GM12878 (cell line): ENCODE data around the gene TEKT3.

Experiments
- BHLHE40 ChIP-seq, 2 experiments: fragments of 450-650 bp in 1 of 2; IDR thresholded peaks; 2 replicates each; pipeline ENCODE4 v1.6.1; 2011 to 2017; ENCODE audit warnings: low read depth in 2 of 2, borderline replicate concordance in 1 of 2, improper control_type of control experiment in 1 of 2, low read length in 1 of 2, mild to moderate bottlenecking in 1 of 2
- CEBPB ChIP-seq, 2 experiments: fragments of 150-350 bp in 1 of 2; IDR thresholded peaks; 2 replicates each; pipeline ENCODE4 v1.6.1; 2012 to 2014; ENCODE audit warnings: low read depth in 2 of 2, low read length in 2 of 2, borderline replicate concordance in 1 of 2, inconsistent platforms in 1 of 2
- EZH2 ChIP-seq: IDR thresholded peaks from 2 replicates; pipeline ENCODE4 v1.6.1; 2012; ENCODE audit warnings: low read depth, mild to moderate bottlenecking, control low read depth, inconsistent platforms, low read length, borderline replicate concordance; ENCODE audit not compliant: control insufficient read depth
- MEF2A ChIP-seq: IDR thresholded peaks from 2 replicates; pipeline ENCODE4 v1.6.1; 2011; ENCODE audit warnings: low read depth, mild to moderate bottlenecking, low read length, moderate library complexity; ENCODE audit not compliant: insufficient read depth
- NR2F1 ChIP-seq: fragments of 450-650 bp; conservative IDR thresholded peaks from 2 replicates; pipeline ENCODE4 v1.6.1; 2017; ENCODE audit warnings: mild to moderate bottlenecking
- POLR2A ChIP-seq: IDR thresholded peaks from 2 replicates; pipeline ENCODE4 v1.6.1; 2011; ENCODE audit warnings: low read depth, mild to moderate bottlenecking, low read length
- POU2F2 ChIP-seq: IDR thresholded peaks from 3 replicates; pipeline ENCODE4 v1.6.1; 2011; ENCODE audit warnings: low read depth, mild to moderate bottlenecking, low read length, borderline replicate concordance
- RB1 ChIP-seq: fragments of 450-650 bp; formaldehyde crosslinking; IDR thresholded peaks from 2 replicates; pipeline ENCODE4 v1.6.1; 2017; ENCODE audit warnings: mild to moderate bottlenecking, borderline replicate concordance
- RFX5 ChIP-seq: IDR thresholded peaks from 2 replicates; pipeline ENCODE4 v1.6.1; 2011; ENCODE audit warnings: low read depth, low read length, improper control_type of control experiment
- SMAD5 ChIP-seq: IDR thresholded peaks from 2 replicates; pipeline ENCODE4 v1.6.1; 2016; ENCODE audit warnings: antibody characterized with exemption, low read depth
- TF ChIP-seq, protein P1 (sequence below), 3 experiments: IDR thresholded peaks in 2 of 3; conservative IDR thresholded peaks in 1 of 3; 2 replicates each; pipeline ENCODE4 v1.5.1; 2011; ENCODE audit warnings: low read depth in 3 of 3, low read length in 3 of 3, mild to moderate bottlenecking in 3 of 3, control low read depth in 2 of 3, moderate library complexity in 2 of 3, inconsistent platforms in 1 of 3, mixed read lengths in 1 of 3; ENCODE audit not compliant: control insufficient read depth in 2 of 3, insufficient read depth in 1 of 3; ENCODE audit errors: extremely low read depth in 1 of 3
- TF ChIP-seq, protein P2 (sequence below): fragments of 450-650 bp; IDR thresholded peaks from 2 replicates; pipeline ENCODE4 v1.6.1; 2014; ENCODE audit warnings: mild to moderate bottlenecking
- TF ChIP-seq, protein P3 (sequence below): IDR thresholded peaks from 2 replicates; pipeline ENCODE4 v1.6.1; 2011; ENCODE audit warnings: borderline replicate concordance, low read depth, mild to moderate bottlenecking, moderate library complexity, low read length; ENCODE audit not compliant: insufficient read depth, poor library complexity, severe bottlenecking
- TF ChIP-seq, protein P4 (sequence below): IDR thresholded peaks from 2 replicates; pipeline ENCODE4 v1.6.1; 2012; ENCODE audit warnings: low read depth, low read length, improper control_type of control experiment

DNA sequence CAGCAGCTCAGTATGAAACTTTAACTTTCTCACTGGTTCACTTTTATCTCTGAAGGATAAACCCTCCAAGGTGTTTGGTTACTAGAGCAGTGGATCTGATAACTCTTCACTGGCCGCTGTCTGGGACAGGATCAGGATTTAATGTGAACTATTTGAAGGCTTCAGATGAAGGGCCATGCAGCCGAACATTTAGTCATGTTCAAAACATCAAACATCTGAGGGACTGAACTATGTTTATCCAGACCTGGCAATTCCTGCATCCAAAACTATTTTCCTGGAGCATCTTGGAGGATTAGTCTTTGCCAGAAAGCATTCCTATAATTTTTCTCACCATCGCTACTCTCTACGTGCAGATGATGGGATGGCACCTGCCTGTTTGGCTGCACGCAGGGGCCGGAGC lies 55.9 kb downstream of the TEKT3 start:
- TF ChIP-seq BHLHE40 (IDR thresholded peaks at IDR 0.05; ENCODE audit: borderline replicate concordance in 1 of 2, low read depth in 2 of 2, low read length in 1 of 2) (no peak), RFX5 (no peak), MEF2A (no peak), EZH2 (no peak), NR2F1 (no peak), SMAD5 (no peak), RB1 (no peak), POLR2A (no peak), CEBPB (IDR thresholded peaks at IDR 0.05; ENCODE audit: borderline replicate concordance in 1 of 2, low read depth in 2 of 2, low read length in 2 of 2) (no peak), POU2F2 (no peak)
- TF ChIP-seq, protein P1, sequence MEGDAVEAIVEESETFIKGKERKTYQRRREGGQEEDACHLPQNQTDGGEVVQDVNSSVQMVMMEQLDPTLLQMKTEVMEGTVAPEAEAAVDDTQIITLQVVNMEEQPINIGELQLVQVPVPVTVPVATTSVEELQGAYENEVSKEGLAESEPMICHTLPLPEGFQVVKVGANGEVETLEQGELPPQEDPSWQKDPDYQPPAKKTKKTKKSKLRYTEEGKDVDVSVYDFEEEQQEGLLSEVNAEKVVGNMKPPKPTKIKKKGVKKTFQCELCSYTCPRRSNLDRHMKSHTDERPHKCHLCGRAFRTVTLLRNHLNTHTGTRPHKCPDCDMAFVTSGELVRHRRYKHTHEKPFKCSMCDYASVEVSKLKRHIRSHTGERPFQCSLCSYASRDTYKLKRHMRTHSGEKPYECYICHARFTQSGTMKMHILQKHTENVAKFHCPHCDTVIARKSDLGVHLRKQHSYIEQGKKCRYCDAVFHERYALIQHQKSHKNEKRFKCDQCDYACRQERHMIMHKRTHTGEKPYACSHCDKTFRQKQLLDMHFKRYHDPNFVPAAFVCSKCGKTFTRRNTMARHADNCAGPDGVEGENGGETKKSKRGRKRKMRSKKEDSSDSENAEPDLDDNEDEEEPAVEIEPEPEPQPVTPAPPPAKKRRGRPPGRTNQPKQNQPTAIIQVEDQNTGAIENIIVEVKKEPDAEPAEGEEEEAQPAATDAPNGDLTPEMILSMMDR (IDR thresholded peaks at IDR 0.05 in 2 of 3, conservative IDR thresholded peaks at IDR 0.05 in 1 of 3; ENCODE audit: control insufficient read depth in 2 of 3, extremely low read depth in 1 of 3, insufficient read depth in 1 of 3, low read depth in 3 of 3, low read length in 3 of 3), result no peak
- TF ChIP-seq, protein P2, sequence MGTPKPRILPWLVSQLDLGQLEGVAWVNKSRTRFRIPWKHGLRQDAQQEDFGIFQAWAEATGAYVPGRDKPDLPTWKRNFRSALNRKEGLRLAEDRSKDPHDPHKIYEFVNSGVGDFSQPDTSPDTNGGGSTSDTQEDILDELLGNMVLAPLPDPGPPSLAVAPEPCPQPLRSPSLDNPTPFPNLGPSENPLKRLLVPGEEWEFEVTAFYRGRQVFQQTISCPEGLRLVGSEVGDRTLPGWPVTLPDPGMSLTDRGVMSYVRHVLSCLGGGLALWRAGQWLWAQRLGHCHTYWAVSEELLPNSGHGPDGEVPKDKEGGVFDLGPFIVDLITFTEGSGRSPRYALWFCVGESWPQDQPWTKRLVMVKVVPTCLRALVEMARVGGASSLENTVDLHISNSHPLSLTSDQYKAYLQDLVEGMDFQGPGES, result no peak
- TF ChIP-seq, protein P3, sequence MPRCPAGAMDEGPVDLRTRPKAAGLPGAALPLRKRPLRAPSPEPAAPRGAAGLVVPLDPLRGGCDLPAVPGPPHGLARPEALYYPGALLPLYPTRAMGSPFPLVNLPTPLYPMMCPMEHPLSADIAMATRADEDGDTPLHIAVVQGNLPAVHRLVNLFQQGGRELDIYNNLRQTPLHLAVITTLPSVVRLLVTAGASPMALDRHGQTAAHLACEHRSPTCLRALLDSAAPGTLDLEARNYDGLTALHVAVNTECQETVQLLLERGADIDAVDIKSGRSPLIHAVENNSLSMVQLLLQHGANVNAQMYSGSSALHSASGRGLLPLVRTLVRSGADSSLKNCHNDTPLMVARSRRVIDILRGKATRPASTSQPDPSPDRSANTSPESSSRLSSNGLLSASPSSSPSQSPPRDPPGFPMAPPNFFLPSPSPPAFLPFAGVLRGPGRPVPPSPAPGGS, result no peak
- TF ChIP-seq, protein P4, sequence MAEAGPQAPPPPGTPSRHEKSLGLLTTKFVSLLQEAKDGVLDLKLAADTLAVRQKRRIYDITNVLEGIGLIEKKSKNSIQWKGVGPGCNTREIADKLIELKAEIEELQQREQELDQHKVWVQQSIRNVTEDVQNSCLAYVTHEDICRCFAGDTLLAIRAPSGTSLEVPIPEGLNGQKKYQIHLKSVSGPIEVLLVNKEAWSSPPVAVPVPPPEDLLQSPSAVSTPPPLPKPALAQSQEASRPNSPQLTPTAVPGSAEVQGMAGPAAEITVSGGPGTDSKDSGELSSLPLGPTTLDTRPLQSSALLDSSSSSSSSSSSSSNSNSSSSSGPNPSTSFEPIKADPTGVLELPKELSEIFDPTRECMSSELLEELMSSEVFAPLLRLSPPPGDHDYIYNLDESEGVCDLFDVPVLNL, result no peak
